OCI-LY1 (cell line): ENCODE measurements around the gene CNOT6L.

Source experiments
- H2AFZ ChIP-seq: fragments of 200-600 bp; sonication (generic), shearing (Covaris generic); 2 replicates; pipeline ENCODE4 v1.6.0; 2014; ENCODE audit warnings: antibody characterized with exemption, mild to moderate bottlenecking, low read length
- H3F3A ChIP-seq: fragments of 200-600 bp; sonication (generic), shearing (Covaris generic); 2 replicates; pipeline ENCODE4 v1.6.0; 2014; ENCODE audit warnings: mild to moderate bottlenecking, antibody characterized with exemption, low read length, moderate library complexity; ENCODE audit not compliant: insufficient read depth
- H3K27ac ChIP-seq: fragments of 200-600 bp; sonication (generic); 2 replicates; pipeline ENCODE4 v1.5.1; 2014; ENCODE audit warnings: low read length, mixed run types, mild to moderate bottlenecking, low read depth; ENCODE audit not compliant: poor library complexity, severe bottlenecking
- H3K27me3 ChIP-seq: fragments of 200-600 bp; sonication (generic); 2 replicates; pipeline ENCODE4 v1.6.0; 2014; ENCODE audit warnings: antibody characterized with exemption, mild to moderate bottlenecking, low read length, moderate library complexity; ENCODE audit not compliant: insufficient read depth
- H3K36me3 ChIP-seq: fragments of 200-600 bp; sonication (generic); 2 replicates; pipeline ENCODE4 v1.6.1; 2014; ENCODE audit warnings: mild to moderate bottlenecking, antibody characterized with exemption, low read length, moderate library complexity, mixed read lengths; ENCODE audit not compliant: insufficient read depth
- H3K4me1 ChIP-seq: fragments of 200-600 bp; sonication (generic); 2 replicates; pipeline ENCODE4 v1.5.1; 2014; ENCODE audit warnings: mild to moderate bottlenecking, low read length, moderate library complexity; ENCODE audit not compliant: insufficient read depth, severe bottlenecking
- H3K4me2 ChIP-seq: fragments of 200-600 bp; sonication (generic), shearing (Covaris generic); 2 replicates; pipeline ENCODE4 v1.6.1; 2014; ENCODE audit warnings: low read length
- H3K4me3 ChIP-seq: fragments of 200-600 bp; sonication (generic); 2 replicates; pipeline ENCODE4 v1.5.1; 2014; ENCODE audit warnings: low read length, low read depth, mild to moderate bottlenecking, mixed read lengths; ENCODE audit not compliant: poor library complexity, severe bottlenecking
- H3K79me2 ChIP-seq: fragments of 200-600 bp; shearing (Covaris generic); 2 replicates; pipeline ENCODE4 v1.6.1; 2016; ENCODE audit warnings: mixed run types, low read length, mixed read lengths; ENCODE audit not compliant: insufficient read depth
- H3K9ac ChIP-seq: fragments of 200-600 bp; sonication (generic), shearing (Covaris generic); 2 replicates; pipeline ENCODE4 v1.6.1; 2014; ENCODE audit warnings: mild to moderate bottlenecking, low read length, mixed read lengths
- H3K9me2 ChIP-seq: fragments of 200-600 bp; sonication (generic), shearing (Covaris generic); 2 replicates; pipeline ENCODE4 v1.6.1; 2014; ENCODE audit warnings: low read depth, mild to moderate bottlenecking, low read length, mixed read lengths
- H3K9me3 ChIP-seq: fragments of 200-600 bp; shearing (Covaris generic); 2 replicates; pipeline ENCODE4 v1.6.1; 2014; ENCODE audit warnings: low read length, mixed read lengths
- H4K20me1 ChIP-seq: fragments of 200-600 bp; sonication (generic), shearing (Covaris generic); 2 replicates; pipeline ENCODE4 v1.6.0; 2016; ENCODE audit warnings: mild to moderate bottlenecking, low read length; ENCODE audit not compliant: insufficient read depth
- EZH2 ChIP-seq: fragments of 200-600 bp; sonication (generic), shearing (Covaris generic); IDR thresholded peaks from 2 replicates; pipeline ENCODE4 v1.8.0; 2017; ENCODE audit warnings: borderline replicate concordance, mixed run types, mild to moderate bottlenecking, antibody characterized with exemption, low read length, moderate library complexity, mixed read lengths
- TF ChIP-seq, protein P1 (sequence below): fragments of 200-600 bp; sonication (generic), shearing (Covaris generic); IDR thresholded peaks from 2 replicates; pipeline ENCODE4 v1.5.1; 2017; ENCODE audit warnings: mild to moderate bottlenecking, antibody characterized with exemption, low read length, moderate library complexity, mixed read lengths

CNOT6L gene

GRCh38 chr4:77777135-77777807, 41.9 kb downstream of the CNOT6L start:
- no peak overlapping the region for H3K4me3 ChIP-seq
- TF ChIP-seq EZH2: no peak
- TF ChIP-seq, protein P1, sequence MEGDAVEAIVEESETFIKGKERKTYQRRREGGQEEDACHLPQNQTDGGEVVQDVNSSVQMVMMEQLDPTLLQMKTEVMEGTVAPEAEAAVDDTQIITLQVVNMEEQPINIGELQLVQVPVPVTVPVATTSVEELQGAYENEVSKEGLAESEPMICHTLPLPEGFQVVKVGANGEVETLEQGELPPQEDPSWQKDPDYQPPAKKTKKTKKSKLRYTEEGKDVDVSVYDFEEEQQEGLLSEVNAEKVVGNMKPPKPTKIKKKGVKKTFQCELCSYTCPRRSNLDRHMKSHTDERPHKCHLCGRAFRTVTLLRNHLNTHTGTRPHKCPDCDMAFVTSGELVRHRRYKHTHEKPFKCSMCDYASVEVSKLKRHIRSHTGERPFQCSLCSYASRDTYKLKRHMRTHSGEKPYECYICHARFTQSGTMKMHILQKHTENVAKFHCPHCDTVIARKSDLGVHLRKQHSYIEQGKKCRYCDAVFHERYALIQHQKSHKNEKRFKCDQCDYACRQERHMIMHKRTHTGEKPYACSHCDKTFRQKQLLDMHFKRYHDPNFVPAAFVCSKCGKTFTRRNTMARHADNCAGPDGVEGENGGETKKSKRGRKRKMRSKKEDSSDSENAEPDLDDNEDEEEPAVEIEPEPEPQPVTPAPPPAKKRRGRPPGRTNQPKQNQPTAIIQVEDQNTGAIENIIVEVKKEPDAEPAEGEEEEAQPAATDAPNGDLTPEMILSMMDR: no peak
- no peaks in the 10 kb centered on the region for H4K20me1 ChIP-seq
- H3K27ac ChIP-seq: no peak overlapping the region
- H2AFZ ChIP-seq: no peak overlapping the region
- peaks cover 4% of the 10 kb centered on the region; the same call in 1 of the 2 replicates for H3F3A ChIP-seq
- H3K9me2 ChIP-seq: no peaks in the 10 kb centered on the region
- H3K4me1 ChIP-seq: no peaks in the 10 kb centered on the region
- no peak overlapping the region for H3K9ac ChIP-seq
- no peaks in the 10 kb centered on the region for H3K27me3 ChIP-seq
- H3K4me2 ChIP-seq: no peak overlapping the region
- H3K9me3 ChIP-seq: no peaks in the 10 kb centered on the region
- peaks cover 54% of the 10 kb centered on the region for H3K79me2 ChIP-seq
- H3K36me3 ChIP-seq: peaks cover 35% of the 10 kb centered on the region; the same call in 1 of the 2 replicates

GRCh38 chr4:77776182-77777134, 42.7 kb downstream of the CNOT6L start:
- Histone ChIP-seq H3F3A (peaks cover 4% of the 10 kb centered on the region; the same call in 1 of the 2 replicates), H3K27me3 (no peaks in the 10 kb centered on the region), H3K9me3 (no peaks in the 10 kb centered on the region), H3K4me2 (no peak overlapping the region), H3K36me3 (peaks cover 43% of the 10 kb centered on the region; the same call in 1 of the 2 replicates), H3K9ac (no peak overlapping the region), H3K4me1 (no peaks in the 10 kb centered on the region), H3K9me2 (no peaks in the 10 kb centered on the region), H3K4me3 (no peak overlapping the region), H2AFZ (no peak overlapping the region), H3K79me2 (peaks cover 46% of the 10 kb centered on the region), H3K27ac (no peak overlapping the region), H4K20me1 (no peaks in the 10 kb centered on the region)
- TF ChIP-seq EZH2: no peak
- TF ChIP-seq, protein P1: no peak

GRCh38 chr4:77773101-77773500, 46.1 kb downstream of the CNOT6L start:
- Histone ChIP-seq H3F3A (peaks cover 4% of the 10 kb centered on the region; the same call in 1 of the 2 replicates), H3K4me1 (no peaks in the 10 kb centered on the region), H3K36me3 (peaks cover 59% of the 10 kb centered on the region; the same call in 1 of the 2 replicates), H3K27me3 (no peaks in the 10 kb centered on the region), H3K9me2 (no peaks in the 10 kb centered on the region), H3K27ac (no peak overlapping the region), H3K4me2 (no peak overlapping the region), H2AFZ (no peak overlapping the region), H4K20me1 (no peaks in the 10 kb centered on the region), H3K9me3 (no peaks in the 10 kb centered on the region), H3K9ac (no peak overlapping the region), H3K79me2 (peaks cover 15% of the 10 kb centered on the region), H3K4me3 (no peak overlapping the region)
- TF ChIP-seq, protein P1: no peak
- no peak for TF ChIP-seq EZH2
